CD1c-positive myeloid dendritic cell (primary cell): ENCODE measurements around the gene PLCG2.
"Not testable (repeated sequence)": the region's sequence is repeated elsewhere in the genome, so short reads cannot be mapped to it uniquely, and the experiment has no call there.

Experiments
- DNase-seq: peaks from one replicate; pipeline ENCODE4 v3.0.0-alpha.2; 2016; ENCODE audit errors: extremely low spot score

The PLCG2 gene

GRCh38 chr16:81790277-81790676 lies 11.2 kb downstream of the PLCG2 start:
- DNase-seq = no peak

- DNase-seq = no peak
These were observed 11.8 kb downstream of the PLCG2 start for GRCh38 chr16:81790830-81791435.

- no peak for DNase-seq
These were observed 13.7 kb downstream of the PLCG2 start for GRCh38 chr16:81792828-81793227.

GRCh38 chr16:81795193-81795592 lies 16.1 kb downstream of the PLCG2 start:
- no peak for DNase-seq

GRCh38 chr16:81796035-81796434 lies 16.9 kb downstream of the PLCG2 start:
- DNase-seq = no peak

GRCh38 chr16:81796583-81797346 lies 17.7 kb downstream of the PLCG2 start:
- no peak for DNase-seq

GRCh38 chr16:81797443-81797842 lies 18.4 kb downstream of the PLCG2 start:
- peak; percentile 76 for DNase-seq

- peak; percentile 61 for DNase-seq
These were observed 19.4 kb downstream of the PLCG2 start for GRCh38 chr16:81798311-81799137.

- no peak for DNase-seq
These were observed 20.0 kb downstream of the PLCG2 start for GRCh38 chr16:81799138-81799504.

GRCh38 chr16:81801724-81802123 lies 22.6 kb downstream of the PLCG2 start:
- not testable (repeated sequence) for DNase-seq

- DNase-seq = no peak
These were observed 24.2 kb downstream of the PLCG2 start for GRCh38 chr16:81803332-81803731.

GRCh38 chr16:81804134-81804610 lies 25.1 kb downstream of the PLCG2 start:
- DNase-seq = peak; percentile 60

GRCh38 chr16:81806696-81807095 lies 27.6 kb downstream of the PLCG2 start:
- DNase-seq = no peak

GRCh38 chr16:81807767-81808358 lies 28.8 kb downstream of the PLCG2 start:
- DNase-seq = no peak

- peak; percentile 61 for DNase-seq
These were observed 29.9 kb downstream of the PLCG2 start for GRCh38 chr16:81808933-81809480.

- no peak for DNase-seq
These were observed 30.5 kb downstream of the PLCG2 start for GRCh38 chr16:81809567-81809966.

- no peak for DNase-seq
These were observed 31.3 kb downstream of the PLCG2 start for GRCh38 chr16:81810361-81810760.

GRCh38 chr16:81810894-81811538 lies 31.9 kb downstream of the PLCG2 start:
- no peak for DNase-seq

- no peak for DNase-seq
These were observed 34.6 kb downstream of the PLCG2 start for GRCh38 chr16:81813648-81814047.

- no peak for DNase-seq
These were observed 35.8 kb downstream of the PLCG2 start for GRCh38 chr16:81814751-81815428.

GRCh38 chr16:81815429-81815766 lies 36.3 kb downstream of the PLCG2 start:
- no peak for DNase-seq
